GM19023 (cell line): ENCODE results near the gene KRT9.
"Not testable (repeated sequence)": the region's sequence is repeated elsewhere in the genome, so short reads cannot be mapped to it uniquely, and the experiment has no call there.

ENCODE experiments used
- ATAC-seq: cut with Tn5 transposase; IDR thresholded peaks from one replicate; pipeline ENCODE4 v1.9.1; 2021; ENCODE audit warnings: mild to moderate bottlenecking, moderate library complexity; ENCODE audit not compliant: unreplicated experiment

The KRT9 gene

DNA sequence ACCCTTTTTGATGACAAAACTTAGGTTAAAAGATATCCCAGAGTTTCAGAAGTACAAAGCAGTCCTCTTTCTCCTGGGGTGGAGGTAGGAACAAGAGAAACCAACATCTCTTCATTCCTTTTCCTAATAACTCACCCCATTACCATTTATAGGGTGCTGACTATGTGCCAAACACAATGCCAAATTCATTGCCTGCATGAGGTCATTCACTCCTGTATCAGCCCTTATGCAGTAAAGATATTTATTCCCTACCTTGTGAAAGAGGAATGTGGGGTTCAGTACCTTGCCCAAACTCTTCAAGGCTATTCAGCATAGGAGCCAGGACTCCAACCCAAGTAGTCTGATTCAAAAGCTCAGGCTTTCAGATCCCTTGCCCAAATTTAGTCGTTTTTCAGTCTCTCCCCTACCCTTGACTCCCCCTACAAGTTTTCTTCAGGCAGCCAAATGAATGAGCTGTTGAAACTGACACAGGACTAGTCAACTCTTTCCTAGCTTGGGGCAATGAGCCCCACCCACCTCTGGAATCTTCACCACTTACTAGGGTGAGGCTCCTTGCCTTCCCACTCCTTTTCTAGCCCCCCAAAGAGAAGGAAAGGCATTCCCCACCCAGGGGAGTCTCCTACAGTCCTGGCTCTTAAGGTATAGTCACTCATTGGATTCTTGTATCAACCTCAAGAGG, 9.0 kb upstream of the KRT9 start:
- ATAC-seq, result no peak

DNA sequence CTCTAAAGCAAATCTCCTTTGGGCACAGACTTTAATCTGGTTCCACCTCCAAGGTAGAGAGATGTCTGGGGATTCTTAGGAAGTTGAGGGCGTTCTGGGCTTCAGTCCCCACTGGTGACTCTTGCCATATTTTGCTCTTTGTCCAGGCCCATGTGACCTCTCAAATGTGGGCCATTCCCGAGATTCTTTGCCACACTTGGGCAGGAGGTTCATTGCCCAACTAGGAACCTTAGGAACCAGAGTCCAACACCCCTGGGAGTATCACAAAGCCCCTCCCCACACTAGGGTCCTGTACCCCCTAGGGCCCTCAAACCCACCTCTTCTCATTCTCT, 8.4 kb upstream of the KRT9 start:
- no peak for ATAC-seq

DNA sequence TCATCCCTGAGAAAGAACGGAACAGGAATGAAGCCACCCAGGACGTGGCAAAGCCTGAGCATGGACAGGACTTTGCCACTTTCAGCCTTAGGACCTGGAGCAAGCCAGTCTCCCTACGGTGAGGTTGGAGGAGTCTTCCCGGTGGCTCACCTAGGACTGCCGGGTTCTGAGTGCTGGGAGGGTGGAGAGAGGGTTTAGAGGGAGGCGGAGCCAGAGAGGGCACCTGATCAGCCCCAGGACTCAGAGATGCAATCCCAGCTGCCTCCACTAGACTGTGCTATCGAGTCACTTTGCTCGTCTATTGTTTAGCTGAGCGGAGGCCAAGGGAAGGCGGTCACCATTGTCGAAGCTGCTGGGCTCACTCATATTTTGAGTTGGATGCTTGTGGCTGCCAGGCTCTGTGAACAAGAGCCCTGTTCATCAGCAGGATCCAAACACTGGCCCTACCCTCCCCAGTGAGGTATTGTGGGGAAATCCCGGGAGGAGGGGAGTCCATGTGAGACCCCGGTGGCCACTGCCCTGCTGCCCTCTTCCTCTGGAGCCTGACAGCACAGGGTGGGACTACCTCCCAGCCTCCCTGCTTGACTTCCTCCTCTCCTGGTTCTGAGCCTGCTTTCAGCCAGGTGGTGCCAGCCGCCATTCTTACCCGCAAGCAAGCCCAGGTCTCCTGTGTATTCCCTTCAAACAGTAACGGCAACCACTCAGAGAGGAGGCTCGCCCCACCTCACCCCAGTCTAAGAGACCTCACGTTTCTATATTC, 7.8 kb upstream of the KRT9 start:
- no peak for ATAC-seq

DNA sequence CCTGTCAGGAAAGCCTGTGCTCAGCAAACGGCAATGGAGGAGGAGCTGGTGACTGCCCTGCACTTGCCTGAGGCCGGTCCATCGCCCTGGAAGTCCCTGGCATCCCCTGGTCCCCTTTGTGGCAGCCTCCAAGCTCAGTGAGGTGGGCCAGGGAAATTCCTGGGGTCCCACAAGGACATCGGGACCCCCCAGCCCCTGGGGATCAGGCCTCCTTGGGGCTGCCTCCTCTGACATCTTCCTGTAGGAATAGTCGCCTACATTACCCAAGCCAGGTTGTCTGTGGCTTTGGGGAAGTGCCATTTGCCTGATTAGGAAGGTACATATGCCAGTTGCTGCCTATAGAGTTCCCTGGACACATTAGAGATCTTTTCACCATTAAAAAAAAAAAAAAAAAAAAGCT, 7.1 kb upstream of the KRT9 start:
- ATAC-seq, result no peak

DNA sequence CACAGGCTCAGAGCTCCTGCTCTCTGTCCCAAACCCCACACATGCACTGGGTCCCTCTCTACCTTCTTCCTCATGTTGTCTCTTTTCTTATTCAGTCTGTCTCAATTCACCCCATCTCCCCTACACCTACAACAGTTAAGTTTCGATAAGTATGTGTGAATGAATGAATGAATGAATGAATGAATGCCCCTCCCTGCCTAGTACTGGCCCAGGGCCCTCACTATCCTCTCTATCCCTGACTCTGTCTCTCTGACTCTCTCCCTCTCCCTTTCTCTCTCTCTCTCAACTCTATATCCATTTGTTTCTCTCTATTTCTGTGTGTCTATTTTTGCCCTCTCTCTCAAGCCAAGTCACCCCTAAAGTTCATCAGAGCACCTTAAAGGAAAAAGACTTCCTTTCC, 6.7 kb upstream of the KRT9 start:
- ATAC-seq, result no peak

DNA sequence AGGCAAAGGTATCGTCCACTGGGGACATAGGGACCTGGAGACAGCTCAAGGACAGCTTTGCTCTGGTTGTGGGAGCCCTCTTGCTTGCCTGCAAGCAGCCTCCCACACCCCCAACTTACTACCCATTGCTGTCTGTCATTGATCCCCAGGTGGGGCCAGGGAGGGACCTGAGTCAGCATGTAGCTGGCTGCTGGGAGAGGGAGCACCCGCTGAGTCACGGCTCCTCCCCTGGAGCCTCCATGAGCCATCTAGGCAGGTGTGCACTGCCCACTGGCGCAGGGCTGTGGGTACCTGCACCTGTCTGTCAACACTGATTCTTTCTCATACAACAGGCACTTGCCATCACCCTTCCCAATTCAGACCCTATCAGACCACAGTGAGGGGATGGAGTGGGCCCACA, 4.9 kb upstream of the KRT9 start:
- not testable (repeated sequence) for ATAC-seq

DNA sequence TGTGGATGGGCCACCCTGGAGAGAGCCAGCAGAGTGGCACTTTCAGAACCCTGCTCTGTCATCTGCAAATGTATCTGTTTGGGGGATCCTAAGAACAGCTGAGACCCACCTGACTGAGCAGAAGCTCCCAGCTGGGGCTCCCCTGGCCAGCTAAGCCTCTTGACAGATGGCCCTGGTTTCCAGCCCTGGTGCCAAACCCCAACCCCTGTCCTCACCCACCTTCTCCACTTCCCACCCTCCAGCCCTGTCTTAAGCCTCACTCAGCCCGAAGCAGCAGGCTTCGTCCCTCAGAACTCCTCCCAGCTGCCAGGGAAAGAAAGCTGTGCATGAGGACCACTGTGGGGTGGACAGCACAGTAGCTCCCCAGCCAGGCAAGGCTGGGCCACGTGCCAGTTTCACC, 3.5 kb upstream of the KRT9 start:
- no peak for ATAC-seq

DNA sequence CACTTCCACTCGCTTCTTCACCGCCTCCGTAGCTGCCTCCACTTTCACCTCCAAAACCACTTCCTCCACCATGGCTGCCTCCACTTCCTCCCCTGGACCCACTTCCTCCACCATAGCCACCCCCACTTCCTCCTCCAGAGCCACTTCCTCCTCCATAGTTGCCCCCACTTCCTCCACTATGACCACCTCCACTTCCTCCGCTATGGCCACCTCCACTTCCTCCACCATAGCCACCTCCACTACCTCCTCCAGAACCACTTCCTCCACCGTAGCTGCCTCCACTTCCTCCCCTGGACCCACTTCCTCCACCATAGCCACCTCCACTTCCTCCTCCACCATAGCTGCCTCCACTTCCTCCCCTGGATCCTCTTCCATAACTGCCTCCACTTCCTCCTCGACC, 4.5 kb downstream of the KRT9 start:
- no peak for ATAC-seq

DNA sequence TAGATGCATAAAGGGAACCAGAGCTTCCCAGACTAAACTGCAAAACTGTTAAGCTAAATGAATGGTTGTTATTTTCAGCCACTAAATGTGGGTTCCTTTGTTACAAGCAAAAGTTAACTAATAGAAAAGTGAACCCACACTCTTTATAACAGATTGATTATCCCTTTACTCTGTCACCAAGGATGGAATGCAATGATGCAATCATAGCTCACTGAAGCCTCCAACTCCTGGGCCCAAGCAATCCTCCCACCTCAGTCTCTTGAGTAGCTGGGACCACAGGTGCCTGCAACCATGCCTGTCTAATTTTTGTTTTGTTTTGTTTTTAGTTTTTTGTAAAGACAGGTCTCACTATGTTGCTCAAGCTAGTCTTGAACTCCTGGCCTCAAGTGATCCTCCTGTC, 6.5 kb downstream of the KRT9 start:
- ATAC-seq, result no peak

DNA sequence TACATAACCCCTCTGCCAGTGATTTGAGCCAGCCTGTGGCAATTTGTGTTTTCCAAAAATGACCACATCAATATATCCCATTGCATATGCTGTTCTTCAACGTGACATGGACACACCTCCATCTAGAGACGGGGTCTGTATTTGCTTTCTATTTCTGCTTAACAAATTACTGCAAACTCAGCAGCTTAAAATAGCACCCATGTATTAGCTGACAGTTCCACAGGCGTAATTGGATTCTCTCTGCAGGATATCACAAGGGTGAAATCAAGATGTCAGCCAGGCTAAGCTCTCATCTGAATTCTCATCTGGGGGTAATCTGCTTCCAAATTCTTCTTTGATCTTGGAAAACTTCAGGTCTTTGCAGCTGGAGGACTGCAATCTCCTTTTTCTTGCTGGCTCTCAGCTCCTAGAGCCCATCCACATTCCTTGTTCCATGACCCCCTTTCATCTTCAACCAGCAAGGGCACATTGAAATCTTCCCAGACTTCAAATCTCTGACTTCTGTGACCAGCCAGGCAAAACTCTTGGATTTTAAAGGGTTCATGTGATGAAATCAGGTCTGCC, 8.2 kb downstream of the KRT9 start:
- ATAC-seq, result no peak

DNA sequence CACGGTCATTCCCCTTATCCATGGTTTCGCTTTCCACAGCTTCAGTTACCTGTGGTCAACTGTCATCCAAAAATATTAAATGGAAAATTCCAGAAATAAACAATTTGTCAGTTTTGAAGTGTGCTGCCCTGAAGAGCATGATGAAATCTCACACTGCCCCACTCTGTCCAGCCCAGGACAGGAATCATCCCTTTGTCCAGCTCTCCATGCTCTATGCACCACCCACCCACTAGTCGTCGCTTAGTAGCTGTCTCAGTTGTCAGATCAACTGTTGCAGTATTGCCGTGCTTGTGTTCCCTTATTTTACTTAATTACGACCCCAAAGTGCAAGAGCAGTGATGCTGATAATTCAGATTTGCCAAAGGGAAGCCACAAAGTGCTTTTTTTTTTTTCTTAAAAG, 10.3 kb downstream of the KRT9 start:
- no peak for ATAC-seq

DNA sequence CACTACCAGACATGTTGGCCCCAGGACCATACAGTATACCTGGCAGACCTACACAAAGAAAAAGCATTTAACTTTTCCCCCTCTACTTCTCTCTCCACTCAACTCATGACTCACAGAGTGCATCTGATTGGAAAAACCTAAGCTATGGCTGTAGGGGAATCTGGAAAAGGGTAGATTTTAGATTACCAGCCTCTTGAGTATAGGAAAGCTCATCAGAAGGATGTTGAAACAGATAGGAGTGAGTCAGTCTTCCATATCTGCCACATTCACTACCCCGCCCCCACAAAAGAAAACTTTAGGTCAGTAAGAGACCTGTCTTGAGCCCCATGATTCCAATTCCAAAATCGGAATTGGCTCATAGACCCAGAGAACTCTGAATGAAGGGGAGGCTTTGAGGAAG, 12.3 kb downstream of the KRT9 start:
- no peak for ATAC-seq

DNA sequence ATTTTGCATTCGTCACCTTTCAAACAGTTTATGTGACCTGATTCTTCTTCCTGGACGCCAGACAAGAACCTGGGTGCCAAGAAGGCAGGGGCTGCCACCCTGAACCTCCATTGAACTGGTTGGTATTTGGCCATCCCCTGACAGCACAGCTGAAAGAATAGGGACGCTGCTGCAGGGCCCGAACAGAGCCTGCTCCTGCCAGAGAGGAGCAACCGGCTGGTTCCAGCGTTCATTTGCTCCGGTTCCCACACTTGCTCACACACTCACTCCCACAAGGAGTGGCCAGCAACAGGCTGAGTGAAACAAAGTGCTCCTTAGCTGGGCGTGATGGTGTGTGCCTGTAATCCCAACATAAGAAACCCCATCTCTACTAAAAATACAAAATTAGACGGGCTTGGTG, 14.9 kb downstream of the KRT9 start:
- ATAC-seq, result no peak

DNA sequence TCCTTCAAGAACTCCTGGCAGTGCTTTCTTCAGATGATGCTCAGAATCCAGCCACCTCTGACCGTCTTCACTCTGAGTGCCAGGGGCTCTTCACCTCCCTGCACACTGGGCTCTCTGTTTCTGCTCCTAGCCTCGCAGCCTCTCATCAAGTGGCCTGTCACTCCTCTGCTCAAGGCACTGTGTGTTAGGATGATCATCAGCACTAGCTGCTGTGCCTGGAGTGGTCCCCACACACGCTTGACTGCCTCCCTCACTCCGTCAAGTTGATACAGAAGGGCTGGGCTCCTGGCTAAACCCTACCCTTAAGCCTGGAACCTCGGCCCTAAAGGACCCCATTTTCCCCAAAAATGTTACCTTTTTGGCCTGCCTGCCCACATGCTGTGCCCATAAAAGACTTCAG, 15.6 kb downstream of the KRT9 start:
- ATAC-seq, result no peak

DNA sequence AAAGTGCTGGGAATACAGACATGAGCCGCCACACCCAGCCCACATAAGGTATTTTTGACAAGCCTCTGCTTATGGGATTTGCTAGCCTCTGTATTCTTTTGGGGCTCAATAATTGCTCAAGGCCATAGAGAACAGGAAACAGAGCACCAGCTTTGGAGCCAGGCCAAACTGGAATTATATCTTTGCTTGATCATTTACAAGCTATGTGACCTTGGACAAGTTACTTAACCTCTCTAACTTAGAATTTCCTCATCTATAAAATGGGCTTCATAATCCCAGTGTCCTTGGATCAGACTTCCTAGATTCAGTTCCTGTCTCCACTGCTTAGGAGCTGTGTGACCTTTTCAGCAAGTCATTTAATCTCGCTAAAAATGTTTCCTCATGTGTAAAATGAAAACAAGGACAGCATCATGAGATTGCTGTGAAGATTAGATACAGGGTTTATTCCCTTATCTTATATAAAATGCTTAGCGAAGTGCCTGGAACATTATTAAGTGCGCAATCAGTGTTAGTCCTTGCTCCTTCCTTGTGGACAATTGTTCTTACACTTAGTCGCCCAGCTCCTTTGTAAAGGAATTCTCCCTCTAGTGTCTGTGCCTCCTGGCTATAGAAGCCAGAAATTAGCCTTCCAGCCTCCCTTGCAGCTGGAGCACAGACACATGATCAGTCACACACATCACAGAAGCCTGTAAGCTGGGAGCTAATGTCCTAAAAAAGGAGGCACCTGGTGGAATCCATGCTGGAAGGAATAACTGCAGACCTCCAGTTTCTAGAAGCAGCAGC, 16.6 kb downstream of the KRT9 start:
- no peak for ATAC-seq

DNA sequence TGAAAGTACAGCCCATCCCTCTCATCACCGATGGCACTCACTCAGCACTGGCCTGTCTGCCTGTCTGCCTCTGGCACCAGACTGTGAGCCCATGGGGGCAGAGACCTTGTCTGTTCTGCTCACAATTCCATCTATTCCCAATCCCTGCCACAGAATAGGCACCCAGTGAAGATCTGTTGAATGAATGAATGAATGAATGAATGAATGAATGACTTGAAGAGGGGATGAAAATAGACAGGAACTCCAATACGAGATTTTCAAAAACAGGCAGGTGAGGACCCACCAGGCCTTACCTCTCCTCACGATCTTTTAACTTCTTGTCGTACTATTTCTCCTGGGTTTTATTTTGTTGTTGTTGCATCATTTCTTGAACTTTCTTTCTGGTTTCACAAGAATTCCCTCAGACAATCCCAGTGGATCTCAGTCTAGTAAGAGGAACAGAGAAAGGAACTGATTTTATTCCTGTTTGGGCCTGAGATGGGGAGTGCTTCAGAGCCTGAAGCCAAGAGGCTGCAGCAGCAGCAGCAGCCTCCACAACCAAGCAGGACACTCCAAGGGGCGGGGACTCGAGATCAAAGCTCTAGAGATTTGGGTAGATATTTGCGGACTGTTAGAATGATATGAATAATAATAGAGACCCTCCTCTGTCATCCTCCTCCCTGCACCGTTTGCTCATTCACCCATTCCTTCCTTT, 17.7 kb downstream of the KRT9 start:
- ATAC-seq, result no peak

DNA sequence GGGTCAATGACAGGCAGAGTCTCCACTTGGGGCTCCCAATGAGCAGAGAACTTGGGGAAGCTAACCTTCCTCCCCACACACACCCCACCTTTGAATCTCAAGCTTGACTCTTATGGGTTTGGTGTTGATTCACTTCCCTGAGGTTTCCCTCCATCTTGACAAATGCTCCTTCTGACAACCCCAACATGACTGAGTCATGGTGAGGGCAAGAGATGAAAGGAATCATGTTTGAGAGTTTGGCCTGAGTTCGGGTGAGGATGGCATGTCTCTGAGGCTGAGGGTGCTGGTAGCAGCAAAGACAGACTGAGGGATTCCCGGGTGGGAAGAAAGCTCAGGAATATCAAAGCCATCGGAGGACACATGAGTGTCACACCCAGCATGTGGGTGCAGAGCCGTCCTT, 18.7 kb downstream of the KRT9 start:
- no peak for ATAC-seq

DNA sequence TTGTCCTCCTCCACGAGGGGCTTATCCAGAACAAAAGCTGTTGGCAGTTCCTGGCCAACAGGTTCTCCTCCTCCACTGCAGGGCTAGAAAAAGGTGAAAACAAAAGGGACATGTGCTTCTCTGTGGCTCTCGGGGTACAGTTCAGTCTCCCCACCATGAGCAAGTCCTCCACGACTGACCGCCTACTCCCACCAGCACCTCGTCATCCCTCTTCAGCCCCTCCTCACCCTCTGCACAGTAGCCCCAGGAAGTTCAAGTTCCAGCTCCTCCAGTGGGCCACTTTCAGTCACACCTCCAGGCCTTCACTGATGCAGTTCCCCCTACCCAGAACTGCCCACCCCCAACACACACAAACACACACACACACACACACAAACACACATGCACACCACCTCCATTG, 19.4 kb downstream of the KRT9 start:
- no peak for ATAC-seq

DNA sequence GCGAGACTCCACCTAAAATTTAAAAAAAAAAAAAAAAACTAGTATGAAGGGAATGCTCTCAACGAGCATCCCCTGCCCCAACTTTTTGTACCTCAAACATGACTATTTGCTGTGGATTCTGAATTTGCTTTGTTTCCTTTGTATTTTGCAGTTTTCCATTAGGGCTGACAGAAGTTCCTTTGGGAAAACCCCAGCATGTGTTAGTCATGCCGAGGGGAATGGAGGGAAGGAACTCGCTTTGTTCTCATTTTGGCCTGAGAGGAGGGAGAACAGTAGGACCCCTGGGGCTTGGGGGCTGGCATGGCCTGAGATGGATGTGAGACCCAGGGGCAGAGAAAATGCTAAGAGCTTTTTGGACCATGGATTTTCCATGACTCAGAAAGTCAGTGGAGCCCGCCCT, 20.5 kb downstream of the KRT9 start:
- ATAC-seq, result no peak

DNA sequence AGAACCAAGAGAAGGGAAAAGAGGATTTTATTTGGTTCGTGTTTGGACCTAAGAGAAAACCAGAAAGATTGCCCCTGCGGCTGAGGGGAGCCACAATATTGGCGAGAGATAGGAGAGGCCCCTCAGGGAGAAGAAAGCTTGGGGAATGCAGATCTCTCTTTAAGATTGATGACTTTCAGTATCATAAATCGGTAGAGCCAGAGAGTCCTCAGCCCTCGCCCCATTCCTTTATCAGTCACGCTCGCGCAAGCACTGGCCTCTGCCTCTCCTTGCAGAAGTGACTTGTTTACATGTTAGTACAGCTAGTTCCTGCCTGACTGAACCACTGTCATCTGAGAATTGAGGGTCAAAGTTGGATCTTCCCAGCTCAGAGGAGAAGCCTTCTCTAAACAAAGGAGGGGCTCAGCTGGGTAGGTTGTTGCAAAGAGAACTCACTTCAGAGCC, 22.2 kb downstream of the KRT9 start:
- no peak for ATAC-seq
